WTC11 (cell line): Measurements from ENCODE around the gene COMTD1. TPM values are rescaled to one million over a fixed set of nuclear protein-coding genes. Genes with fewer than 3 reads are reported as not detected.

Source experiments
- ATAC-seq: fragments of 200-7000 bp; cut with Tn5 transposase; 2 replicates; pipeline ENCODE4 v1.10.0; 2021; ENCODE audit warnings: mild to moderate bottlenecking, moderate library complexity
- CTCF ChIA-PET: fragments of 300-600 bp; sonication (Branson Sonifier 250); formaldehyde crosslinking; loops from one replicate; lab custom pipeline; 2021; ENCODE audit warnings: antibody characterized with exemption; lab: Charles Lee
- POLR2A ChIA-PET: fragments of 350-600 bp; sonication (Branson Sonifier 250); formaldehyde crosslinking; loops from one replicate; lab custom pipeline; 2021; ENCODE audit warnings: antibody characterized with exemption; lab: Charles Lee
- DNase-seq: peaks from one replicate; pipeline ENCODE4 v3.0.0; 2021; ENCODE audit warnings: low spot score
- H3K27ac Mint-ChIP-seq: 2 replicates; pipeline ENCODE4 v1.8.0; 2021; ENCODE audit warnings: mixed read lengths
- H3K27me3 Mint-ChIP-seq: 2 replicates; pipeline ENCODE4 v1.8.0; 2021; ENCODE audit warnings: low read depth, mild to moderate bottlenecking, moderate library complexity, mixed read lengths
- H3K36me3 Mint-ChIP-seq: 2 replicates; pipeline ENCODE4 v1.8.0; 2021; ENCODE audit warnings: mixed read lengths
- H3K4me1 Mint-ChIP-seq: 2 replicates; pipeline ENCODE4 v1.8.0; 2022; ENCODE audit warnings: mixed read lengths
- H3K4me3 Mint-ChIP-seq: 2 replicates; pipeline ENCODE4 v1.8.0; 2021; ENCODE audit warnings: mild to moderate bottlenecking, moderate library complexity, mixed read lengths
- H3K9me3 Mint-ChIP-seq: 2 replicates; pipeline ENCODE4 v1.8.0; 2021; ENCODE audit warnings: mixed read lengths
- ATF1 ChIP-seq: sonication (generic); formaldehyde crosslinking; IDR thresholded peaks from 2 replicates; pipeline ENCODE4 v1.8.1; 2023; ENCODE audit warnings: mild to moderate bottlenecking, moderate library complexity, missing genetic modification reagents
- CREB1 ChIP-seq: sonication (generic); formaldehyde crosslinking; IDR thresholded peaks from 2 replicates; pipeline ENCODE4 v1.8.0; 2023; ENCODE audit warnings: mild to moderate bottlenecking, missing genetic modification reagents
- CREM ChIP-seq: sonication (generic); formaldehyde crosslinking; IDR thresholded peaks from 2 replicates; pipeline ENCODE4 v1.8.1; 2022; ENCODE audit warnings: mild to moderate bottlenecking, missing genetic modification reagents, moderate library complexity
- FOXJ3 ChIP-seq: sonication (generic); formaldehyde crosslinking; IDR thresholded peaks from 2 replicates; pipeline ENCODE4 v1.9.0; 2021; ENCODE audit warnings: missing genetic modification reagents, mild to moderate bottlenecking, borderline replicate concordance
- GRHL2 ChIP-seq: fragments of 250-450 bp; sonication (Bioruptor Pico); IDR thresholded peaks from 2 replicates; pipeline ENCODE4 v1.8.0; 2022; ENCODE audit warnings: mild to moderate bottlenecking, moderate library complexity; ENCODE audit not compliant: insufficient replicate concordance, severe bottlenecking
- HMGA2 ChIP-seq: fragments of 250-450 bp; sonication (Bioruptor Pico); IDR thresholded peaks from 2 replicates; pipeline ENCODE4 v1.4.0; 2021; ENCODE audit warnings: mild to moderate bottlenecking, moderate library complexity
- JUN ChIP-seq: sonication (generic); formaldehyde crosslinking; IDR thresholded peaks from 2 replicates; pipeline ENCODE4 v1.8.0; 2023; ENCODE audit warnings: mild to moderate bottlenecking, missing genetic modification reagents
- KAT7 ChIP-seq: sonication (generic); formaldehyde crosslinking; IDR thresholded peaks from 2 replicates; pipeline ENCODE4 v1.8.1; 2023; ENCODE audit warnings: missing genetic modification reagents, mild to moderate bottlenecking, borderline replicate concordance
- OVOL2 ChIP-seq: fragments of 250-450 bp; sonication (Bioruptor Pico); IDR thresholded peaks from 2 replicates; pipeline ENCODE4 v1.9.0; 2021; ENCODE audit warnings: mild to moderate bottlenecking, borderline replicate concordance
- TEAD1 ChIP-seq: sonication (generic); formaldehyde crosslinking; IDR thresholded peaks from 2 replicates; pipeline ENCODE4 v1.8.0; 2022; ENCODE audit warnings: mild to moderate bottlenecking, missing genetic modification reagents
- ZBTB21 ChIP-seq: sonication (generic); formaldehyde crosslinking; IDR thresholded peaks from 2 replicates; pipeline ENCODE4 v1.8.1; 2023; ENCODE audit warnings: mild to moderate bottlenecking, missing genetic modification reagents, borderline replicate concordance
- ZNF219 ChIP-seq: sonication (generic); formaldehyde crosslinking; IDR thresholded peaks from 2 replicates; pipeline ENCODE4 v1.8.0; 2023; ENCODE audit warnings: missing genetic modification reagents, mild to moderate bottlenecking, borderline replicate concordance
- ZNF416 ChIP-seq: fragments of 250-450 bp; sonication (Bioruptor Pico); IDR thresholded peaks from 2 replicates; pipeline ENCODE4 v1.9.0; 2021; ENCODE audit warnings: mild to moderate bottlenecking, inconsistent platforms
- total RNA-seq: library from RNA; stranded (reverse); gene quantifications from 3 replicates; pipeline ENCODE4 v1.2.3, GENCODE V29; 2021
- TF ChIP-seq, protein P1 (sequence below): sonication (generic); formaldehyde crosslinking; IDR thresholded peaks from 2 replicates; pipeline ENCODE4 v1.8.1; 2022; ENCODE audit warnings: mild to moderate bottlenecking, moderate library complexity, missing genetic modification reagents
- TF ChIP-seq, protein P2 (sequence below): sonication (generic); formaldehyde crosslinking; IDR thresholded peaks from 2 replicates; pipeline ENCODE4 v1.8.1; 2023; ENCODE audit warnings: mild to moderate bottlenecking, missing genetic modification reagents, moderate library complexity
- TF ChIP-seq, protein P3 (sequence below): sonication (generic); formaldehyde crosslinking; conservative IDR thresholded peaks from 2 replicates; pipeline ENCODE4 v1.8.1; 2022; ENCODE audit warnings: mild to moderate bottlenecking, missing genetic modification reagents
- TF ChIP-seq, protein P4 (sequence below): fragments of 250-450 bp; sonication (Bioruptor Pico); IDR thresholded peaks from 2 replicates; pipeline ENCODE4 v2.1.2; 2022; ENCODE audit warnings: mild to moderate bottlenecking, moderate library complexity
- TF ChIP-seq, protein P5 (sequence below): sonication (generic); formaldehyde crosslinking; IDR thresholded peaks from 2 replicates; pipeline ENCODE4 v1.8.1; 2022; ENCODE audit warnings: low read depth, missing genetic modification reagents, borderline replicate concordance
- TF ChIP-seq, protein P6 (sequence below): fragments of 200-600 bp; IDR thresholded peaks from 2 replicates; pipeline ENCODE4 v1.8.0; 2022; ENCODE audit warnings: antibody characterized with exemption
- TF ChIP-seq, protein P7 (sequence below): fragments of 250-450 bp; sonication (Bioruptor Pico); IDR thresholded peaks from 2 replicates; pipeline ENCODE4 v1.8.0; 2021; ENCODE audit warnings: mild to moderate bottlenecking
- TF ChIP-seq, protein P8 (sequence below): sonication (generic); formaldehyde crosslinking; IDR thresholded peaks from 2 replicates; pipeline ENCODE4 v1.8.0; 2022; ENCODE audit warnings: missing genetic modification reagents
- TF ChIP-seq, protein P9 (sequence below): sonication (generic); formaldehyde crosslinking; IDR thresholded peaks from 2 replicates; pipeline ENCODE4 v1.8.0; 2023; ENCODE audit warnings: mild to moderate bottlenecking, missing genetic modification reagents

Gene COMTD1
- total RNA-seq, 1 experiment from 2014 or later: 47.8 TPM

DNA sequence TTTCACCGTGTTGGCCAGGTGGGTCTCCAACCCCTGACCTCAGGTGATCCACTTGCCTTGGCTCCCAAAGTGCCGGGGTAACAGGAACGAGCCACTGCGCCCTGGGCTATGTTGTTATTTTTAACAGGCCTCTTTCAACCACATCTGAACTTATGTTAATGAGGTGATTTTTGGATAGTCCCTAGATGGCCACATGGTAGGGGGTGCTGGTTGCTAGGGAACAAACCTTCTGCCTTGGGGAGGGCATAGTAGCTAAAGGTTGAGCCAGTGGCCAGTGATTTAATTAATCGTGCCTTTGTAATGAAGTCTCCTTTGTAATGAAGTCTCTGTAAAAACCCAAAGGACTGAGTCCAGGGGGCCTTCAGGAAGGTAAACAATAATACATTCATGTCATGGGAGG, 9.1 kb downstream of the COMTD1 start (continued):
- no peak for TF ChIP-seq CREB1
- TF ChIP-seq, protein P1, sequence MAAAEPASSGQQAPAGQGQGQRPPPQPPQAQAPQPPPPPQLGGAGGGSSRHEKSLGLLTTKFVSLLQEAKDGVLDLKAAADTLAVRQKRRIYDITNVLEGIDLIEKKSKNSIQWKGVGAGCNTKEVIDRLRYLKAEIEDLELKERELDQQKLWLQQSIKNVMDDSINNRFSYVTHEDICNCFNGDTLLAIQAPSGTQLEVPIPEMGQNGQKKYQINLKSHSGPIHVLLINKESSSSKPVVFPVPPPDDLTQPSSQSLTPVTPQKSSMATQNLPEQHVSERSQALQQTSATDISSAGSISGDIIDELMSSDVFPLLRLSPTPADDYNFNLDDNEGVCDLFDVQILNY (CRISPR knock-in tag): no peak
- TF ChIP-seq, protein P2, sequence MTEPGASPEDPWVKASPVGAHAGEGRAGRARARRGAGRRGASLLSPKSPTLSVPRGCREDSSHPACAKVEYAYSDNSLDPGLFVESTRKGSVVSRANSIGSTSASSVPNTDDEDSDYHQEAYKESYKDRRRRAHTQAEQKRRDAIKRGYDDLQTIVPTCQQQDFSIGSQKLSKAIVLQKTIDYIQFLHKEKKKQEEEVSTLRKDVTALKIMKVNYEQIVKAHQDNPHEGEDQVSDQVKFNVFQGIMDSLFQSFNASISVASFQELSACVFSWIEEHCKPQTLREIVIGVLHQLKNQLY: no peak
- no peak for TF ChIP-seq OVOL2
- TF ChIP-seq CREM (CRISPR knock-in tag): no peak
- TF ChIP-seq, protein P3, sequence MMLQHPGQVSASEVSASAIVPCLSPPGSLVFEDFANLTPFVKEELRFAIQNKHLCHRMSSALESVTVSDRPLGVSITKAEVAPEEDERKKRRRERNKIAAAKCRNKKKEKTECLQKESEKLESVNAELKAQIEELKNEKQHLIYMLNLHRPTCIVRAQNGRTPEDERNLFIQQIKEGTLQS (CRISPR knock-in tag): no peak
- no peak for TF ChIP-seq JUN
- TF ChIP-seq TEAD1 (CRISPR knock-in tag): no peak
- TF ChIP-seq, protein P4, sequence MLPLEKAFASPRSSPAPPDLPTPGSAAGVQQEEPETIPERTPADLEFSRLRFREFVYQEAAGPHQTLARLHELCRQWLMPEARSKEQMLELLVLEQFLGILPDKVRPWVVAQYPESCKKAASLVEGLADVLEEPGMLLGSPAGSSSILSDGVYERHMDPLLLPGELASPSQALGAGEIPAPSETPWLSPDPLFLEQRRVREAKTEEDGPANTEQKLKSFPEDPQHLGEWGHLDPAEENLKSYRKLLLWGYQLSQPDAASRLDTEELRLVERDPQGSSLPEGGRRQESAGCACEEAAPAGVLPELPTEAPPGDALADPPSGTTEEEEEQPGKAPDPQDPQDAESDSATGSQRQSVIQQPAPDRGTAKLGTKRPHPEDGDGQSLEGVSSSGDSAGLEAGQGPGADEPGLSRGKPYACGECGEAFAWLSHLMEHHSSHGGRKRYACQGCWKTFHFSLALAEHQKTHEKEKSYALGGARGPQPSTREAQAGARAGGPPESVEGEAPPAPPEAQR: no peak

DNA sequence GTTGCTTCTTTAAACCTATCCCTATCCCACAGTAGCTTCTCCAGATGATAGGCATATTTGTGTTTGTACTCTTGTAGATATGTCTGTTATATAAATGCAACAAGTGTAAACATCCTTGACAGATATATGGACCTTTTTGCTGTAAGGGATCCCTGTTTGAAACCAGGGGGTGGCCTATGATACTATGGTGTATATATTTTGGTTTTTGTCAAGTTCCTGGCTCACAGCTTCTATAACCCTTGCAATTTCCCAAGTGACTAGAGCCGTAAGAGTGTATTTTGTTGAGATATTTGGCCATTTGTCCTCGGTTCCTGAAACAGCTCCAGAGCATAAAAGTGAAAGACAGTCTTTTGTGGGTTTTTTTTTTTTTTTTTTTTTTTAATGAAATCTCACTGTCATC, 9.7 kb downstream of the COMTD1 start:
- CTCF ChIA-PET: interaction anchor here (2.2 to 6.2 kb wide), 3 partner anchors 9 to 39 kb away, joined by 8 to 59 read pairs (median 46); partner anchors contain the start of genes COMTD1 and VDAC2
- Mint-ChIP-seq H3K27ac (peak overlapping the region; percentile 98), H3K36me3 (peaks cover 67% of the 10 kb centered on the region)
- TF ChIP-seq FOXJ3 (CRISPR knock-in tag): no peak
- TF ChIP-seq, protein P5, sequence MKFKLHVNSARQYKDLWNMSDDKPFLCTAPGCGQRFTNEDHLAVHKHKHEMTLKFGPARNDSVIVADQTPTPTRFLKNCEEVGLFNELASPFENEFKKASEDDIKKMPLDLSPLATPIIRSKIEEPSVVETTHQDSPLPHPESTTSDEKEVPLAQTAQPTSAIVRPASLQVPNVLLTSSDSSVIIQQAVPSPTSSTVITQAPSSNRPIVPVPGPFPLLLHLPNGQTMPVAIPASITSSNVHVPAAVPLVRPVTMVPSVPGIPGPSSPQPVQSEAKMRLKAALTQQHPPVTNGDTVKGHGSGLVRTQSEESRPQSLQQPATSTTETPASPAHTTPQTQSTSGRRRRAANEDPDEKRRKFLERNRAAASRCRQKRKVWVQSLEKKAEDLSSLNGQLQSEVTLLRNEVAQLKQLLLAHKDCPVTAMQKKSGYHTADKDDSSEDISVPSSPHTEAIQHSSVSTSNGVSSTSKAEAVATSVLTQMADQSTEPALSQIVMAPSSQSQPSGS (CRISPR knock-in tag): no peak
- no peak for TF ChIP-seq GRHL2
- TF ChIP-seq HMGA2 (CRISPR knock-in tag): no peak
- TF ChIP-seq TEAD1 (CRISPR knock-in tag): no peak
- no peak for TF ChIP-seq JUN
- TF ChIP-seq, protein P6, sequence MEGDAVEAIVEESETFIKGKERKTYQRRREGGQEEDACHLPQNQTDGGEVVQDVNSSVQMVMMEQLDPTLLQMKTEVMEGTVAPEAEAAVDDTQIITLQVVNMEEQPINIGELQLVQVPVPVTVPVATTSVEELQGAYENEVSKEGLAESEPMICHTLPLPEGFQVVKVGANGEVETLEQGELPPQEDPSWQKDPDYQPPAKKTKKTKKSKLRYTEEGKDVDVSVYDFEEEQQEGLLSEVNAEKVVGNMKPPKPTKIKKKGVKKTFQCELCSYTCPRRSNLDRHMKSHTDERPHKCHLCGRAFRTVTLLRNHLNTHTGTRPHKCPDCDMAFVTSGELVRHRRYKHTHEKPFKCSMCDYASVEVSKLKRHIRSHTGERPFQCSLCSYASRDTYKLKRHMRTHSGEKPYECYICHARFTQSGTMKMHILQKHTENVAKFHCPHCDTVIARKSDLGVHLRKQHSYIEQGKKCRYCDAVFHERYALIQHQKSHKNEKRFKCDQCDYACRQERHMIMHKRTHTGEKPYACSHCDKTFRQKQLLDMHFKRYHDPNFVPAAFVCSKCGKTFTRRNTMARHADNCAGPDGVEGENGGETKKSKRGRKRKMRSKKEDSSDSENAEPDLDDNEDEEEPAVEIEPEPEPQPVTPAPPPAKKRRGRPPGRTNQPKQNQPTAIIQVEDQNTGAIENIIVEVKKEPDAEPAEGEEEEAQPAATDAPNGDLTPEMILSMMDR: no peak
- TF ChIP-seq, protein P7, sequence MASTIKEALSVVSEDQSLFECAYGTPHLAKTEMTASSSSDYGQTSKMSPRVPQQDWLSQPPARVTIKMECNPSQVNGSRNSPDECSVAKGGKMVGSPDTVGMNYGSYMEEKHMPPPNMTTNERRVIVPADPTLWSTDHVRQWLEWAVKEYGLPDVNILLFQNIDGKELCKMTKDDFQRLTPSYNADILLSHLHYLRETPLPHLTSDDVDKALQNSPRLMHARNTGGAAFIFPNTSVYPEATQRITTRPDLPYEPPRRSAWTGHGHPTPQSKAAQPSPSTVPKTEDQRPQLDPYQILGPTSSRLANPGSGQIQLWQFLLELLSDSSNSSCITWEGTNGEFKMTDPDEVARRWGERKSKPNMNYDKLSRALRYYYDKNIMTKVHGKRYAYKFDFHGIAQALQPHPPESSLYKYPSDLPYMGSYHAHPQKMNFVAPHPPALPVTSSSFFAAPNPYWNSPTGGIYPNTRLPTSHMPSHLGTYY (CRISPR knock-in tag): no peak
- TF ChIP-seq KAT7 (CRISPR knock-in tag): no peak
- no peak for TF ChIP-seq ZNF416
- TF ChIP-seq ZBTB21 (CRISPR knock-in tag): no peak
- no peak for TF ChIP-seq CREB1
- TF ChIP-seq ZNF219 (CRISPR knock-in tag): no peak
- no peak for TF ChIP-seq ATF1 (CRISPR knock-in tag)
- TF ChIP-seq CREM (CRISPR knock-in tag): no peak
- TF ChIP-seq, protein P8, sequence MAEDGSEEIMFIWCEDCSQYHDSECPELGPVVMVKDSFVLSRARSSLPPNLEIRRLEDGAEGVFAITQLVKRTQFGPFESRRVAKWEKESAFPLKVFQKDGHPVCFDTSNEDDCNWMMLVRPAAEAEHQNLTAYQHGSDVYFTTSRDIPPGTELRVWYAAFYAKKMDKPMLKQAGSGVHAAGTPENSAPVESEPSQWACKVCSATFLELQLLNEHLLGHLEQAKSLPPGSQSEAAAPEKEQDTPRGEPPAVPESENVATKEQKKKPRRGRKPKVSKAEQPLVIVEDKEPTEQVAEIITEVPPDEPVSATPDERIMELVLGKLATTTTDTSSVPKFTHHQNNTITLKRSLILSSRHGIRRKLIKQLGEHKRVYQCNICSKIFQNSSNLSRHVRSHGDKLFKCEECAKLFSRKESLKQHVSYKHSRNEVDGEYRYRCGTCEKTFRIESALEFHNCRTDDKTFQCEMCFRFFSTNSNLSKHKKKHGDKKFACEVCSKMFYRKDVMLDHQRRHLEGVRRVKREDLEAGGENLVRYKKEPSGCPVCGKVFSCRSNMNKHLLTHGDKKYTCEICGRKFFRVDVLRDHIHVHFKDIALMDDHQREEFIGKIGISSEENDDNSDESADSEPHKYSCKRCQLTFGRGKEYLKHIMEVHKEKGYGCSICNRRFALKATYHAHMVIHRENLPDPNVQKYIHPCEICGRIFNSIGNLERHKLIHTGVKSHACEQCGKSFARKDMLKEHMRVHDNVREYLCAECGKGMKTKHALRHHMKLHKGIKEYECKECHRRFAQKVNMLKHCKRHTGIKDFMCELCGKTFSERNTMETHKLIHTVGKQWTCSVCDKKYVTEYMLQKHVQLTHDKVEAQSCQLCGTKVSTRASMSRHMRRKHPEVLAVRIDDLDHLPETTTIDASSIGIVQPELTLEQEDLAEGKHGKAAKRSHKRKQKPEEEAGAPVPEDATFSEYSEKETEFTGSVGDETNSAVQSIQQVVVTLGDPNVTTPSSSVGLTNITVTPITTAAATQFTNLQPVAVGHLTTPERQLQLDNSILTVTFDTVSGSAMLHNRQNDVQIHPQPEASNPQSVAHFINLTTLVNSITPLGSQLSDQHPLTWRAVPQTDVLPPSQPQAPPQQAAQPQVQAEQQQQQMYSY (CRISPR knock-in tag): no peak
- TF ChIP-seq, protein P9, sequence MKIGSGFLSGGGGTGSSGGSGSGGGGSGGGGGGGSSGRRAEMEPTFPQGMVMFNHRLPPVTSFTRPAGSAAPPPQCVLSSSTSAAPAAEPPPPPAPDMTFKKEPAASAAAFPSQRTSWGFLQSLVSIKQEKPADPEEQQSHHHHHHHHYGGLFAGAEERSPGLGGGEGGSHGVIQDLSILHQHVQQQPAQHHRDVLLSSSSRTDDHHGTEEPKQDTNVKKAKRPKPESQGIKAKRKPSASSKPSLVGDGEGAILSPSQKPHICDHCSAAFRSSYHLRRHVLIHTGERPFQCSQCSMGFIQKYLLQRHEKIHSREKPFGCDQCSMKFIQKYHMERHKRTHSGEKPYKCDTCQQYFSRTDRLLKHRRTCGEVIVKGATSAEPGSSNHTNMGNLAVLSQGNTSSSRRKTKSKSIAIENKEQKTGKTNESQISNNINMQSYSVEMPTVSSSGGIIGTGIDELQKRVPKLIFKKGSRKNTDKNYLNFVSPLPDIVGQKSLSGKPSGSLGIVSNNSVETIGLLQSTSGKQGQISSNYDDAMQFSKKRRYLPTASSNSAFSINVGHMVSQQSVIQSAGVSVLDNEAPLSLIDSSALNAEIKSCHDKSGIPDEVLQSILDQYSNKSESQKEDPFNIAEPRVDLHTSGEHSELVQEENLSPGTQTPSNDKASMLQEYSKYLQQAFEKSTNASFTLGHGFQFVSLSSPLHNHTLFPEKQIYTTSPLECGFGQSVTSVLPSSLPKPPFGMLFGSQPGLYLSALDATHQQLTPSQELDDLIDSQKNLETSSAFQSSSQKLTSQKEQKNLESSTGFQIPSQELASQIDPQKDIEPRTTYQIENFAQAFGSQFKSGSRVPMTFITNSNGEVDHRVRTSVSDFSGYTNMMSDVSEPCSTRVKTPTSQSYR (CRISPR knock-in tag): no peak

More for the DNA sequence above, 9.7 kb downstream of the COMTD1 start:
- Mint-ChIP-seq H3K27me3 (no peaks in the 10 kb centered on the region), H3K4me1 (peaks cover 69% of the 10 kb centered on the region), H3K4me3 (peak overlapping the region; percentile 42), H3K9me3 (no peaks in the 10 kb centered on the region)
- ATAC-seq: no peak
- DNase-seq: no peak
- POLR2A ChIA-PET: interaction anchor here (1.1 to 1.7 kb wide), 4 partner anchors 8 to 39 kb away, joined by 3 to 6 read pairs (median 4); partner anchors contain the start of gene VDAC2
